ENCODE data around the gene POLG2. TPM values are rescaled to one million over a fixed set of nuclear protein-coding genes. Genes with fewer than 3 reads are reported as not detected.

POLG2 gene
- total and polyA plus RNA-seq, 9 of the 15 experiments (the other 6 are each of a cell fraction or from before 2014, with no cell fraction given): 13.4 to 44.8 (median 37.0) TPM

DNA sequence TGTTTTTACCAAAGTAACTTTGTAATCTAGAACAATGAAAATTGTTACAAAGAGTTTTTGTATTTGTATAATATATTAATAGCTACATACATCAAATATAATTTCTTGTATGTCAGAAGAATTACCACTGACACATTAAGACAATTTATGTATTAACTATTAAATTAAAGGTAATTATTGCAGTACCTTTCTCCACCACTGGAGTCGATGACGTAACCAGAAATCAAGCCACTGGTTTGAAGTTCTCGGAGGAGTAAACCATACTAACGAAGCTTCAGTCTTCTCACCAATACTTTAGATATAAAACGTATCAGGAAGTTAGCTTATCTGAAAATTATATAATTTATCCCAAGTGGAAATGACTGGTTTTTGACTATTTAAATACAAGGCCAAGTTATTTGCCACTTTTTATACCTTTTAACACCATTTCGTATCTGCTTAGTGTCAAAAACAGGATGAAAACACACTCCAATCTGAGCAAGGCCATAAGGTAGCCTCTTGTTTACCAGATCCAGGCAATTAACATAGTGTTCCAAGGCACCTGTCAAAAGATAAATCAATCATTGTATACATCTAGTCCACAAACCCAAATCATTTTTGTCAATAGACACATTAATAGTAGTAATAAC is 4.3 kb downstream of the POLG2 start (continued):
- no peak for TF ChIP-seq ZNF277 (CRISPR knock-in tag; IDR thresholded peaks at IDR 0.05; ENCODE audit: borderline replicate concordance)
- TF ChIP-seq SRF (CRISPR knock-in tag; IDR thresholded peaks at IDR 0.05): no peak
- TF ChIP-seq CBX2 (IDR thresholded peaks at IDR 0.05; ENCODE audit: insufficient read depth, low read length, poor library complexity, severe bottlenecking): no peak
- TF ChIP-seq ZNF124 (CRISPR knock-in tag; IDR thresholded peaks at IDR 0.05): no peak
- no peak for TF ChIP-seq MTA1 (IDR thresholded peaks at IDR 0.05; ENCODE audit: borderline replicate concordance)
- no peak for TF ChIP-seq JUNB (CRISPR knock-in tag; conservative IDR thresholded peaks at IDR 0.05)
- no peak for TF ChIP-seq TAF1 (IDR thresholded peaks at IDR 0.05; ENCODE audit: control insufficient read depth, extremely low read depth, insufficient read depth, low read length, severe bottlenecking)
- TF ChIP-seq CREB1 (IDR thresholded peaks at IDR 0.05): no peak
- no peak for TF ChIP-seq CREB1 (CRISPR knock-in tag; IDR thresholded peaks at IDR 0.05)
- no peak for TF ChIP-seq DMBX1 (CRISPR knock-in tag; IDR thresholded peaks at IDR 0.05; ENCODE audit: borderline replicate concordance)
- TF ChIP-seq CEBPB (tag; IDR thresholded peaks at IDR 0.05): peak; percentile 91
- TF ChIP-seq RBM17 (IDR thresholded peaks at IDR 0.05; ENCODE audit: borderline replicate concordance, low read depth, low read length): no peak
- TF ChIP-seq COPS2 (conservative IDR thresholded peaks at IDR 0.05): no peak
- no peak for TF ChIP-seq ZNF121 (CRISPR knock-in tag; conservative IDR thresholded peaks at IDR 0.05)
- TF ChIP-seq ZZZ3 (IDR thresholded peaks at IDR 0.05): no peak
- TF ChIP-seq ATF1 (CRISPR knock-in tag; IDR thresholded peaks at IDR 0.05): no peak
- TF ChIP-seq ATF1 (tag; IDR thresholded peaks at IDR 0.05): peak; percentile 69
- TF ChIP-seq CHAMP1 (IDR thresholded peaks at IDR 0.05): peak; percentile 57; the same call in 1 of the 2 replicates
- no peak for TF ChIP-seq MTA3 (IDR thresholded peaks at IDR 0.05; ENCODE audit: borderline replicate concordance)
- no peak for TF ChIP-seq NCOR1 (IDR thresholded peaks at IDR 0.05)
- TF ChIP-seq TRIM28 (IDR thresholded peaks at IDR 0.05): no peak
- TF ChIP-seq, protein P1, sequence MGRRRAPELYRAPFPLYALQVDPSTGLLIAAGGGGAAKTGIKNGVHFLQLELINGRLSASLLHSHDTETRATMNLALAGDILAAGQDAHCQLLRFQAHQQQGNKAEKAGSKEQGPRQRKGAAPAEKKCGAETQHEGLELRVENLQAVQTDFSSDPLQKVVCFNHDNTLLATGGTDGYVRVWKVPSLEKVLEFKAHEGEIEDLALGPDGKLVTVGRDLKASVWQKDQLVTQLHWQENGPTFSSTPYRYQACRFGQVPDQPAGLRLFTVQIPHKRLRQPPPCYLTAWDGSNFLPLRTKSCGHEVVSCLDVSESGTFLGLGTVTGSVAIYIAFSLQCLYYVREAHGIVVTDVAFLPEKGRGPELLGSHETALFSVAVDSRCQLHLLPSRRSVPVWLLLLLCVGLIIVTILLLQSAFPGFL (CRISPR knock-in tag; IDR thresholded peaks at IDR 0.05): no peak
- no peak for TF ChIP-seq CREB5 (CRISPR knock-in tag; IDR thresholded peaks at IDR 0.05)
- no peak for TF ChIP-seq TAF9B (IDR thresholded peaks at IDR 0.05; ENCODE audit: partially characterized antibody)
- no peak for TF ChIP-seq GABPB1 (CRISPR knock-in tag; IDR thresholded peaks at IDR 0.05)
